Cerebellar nuclear complex (tissue), 1 donor: Measurements from ENCODE around the gene ZDHHC14.
A peak's percentile ranks its signal among the peaks of the same experiment; 100 is the strongest.
"Not testable (repeated sequence)": the region's sequence is repeated elsewhere in the genome, so short reads cannot be mapped to it uniquely, and the experiment has no call there.

ENCODE experiments used
- DNase-seq, 2 experiments: peaks; one replicate each; lab custom pipeline; 2025; lab: John Stamatoyannopoulos, UW

ZDHHC14 gene

DNA sequence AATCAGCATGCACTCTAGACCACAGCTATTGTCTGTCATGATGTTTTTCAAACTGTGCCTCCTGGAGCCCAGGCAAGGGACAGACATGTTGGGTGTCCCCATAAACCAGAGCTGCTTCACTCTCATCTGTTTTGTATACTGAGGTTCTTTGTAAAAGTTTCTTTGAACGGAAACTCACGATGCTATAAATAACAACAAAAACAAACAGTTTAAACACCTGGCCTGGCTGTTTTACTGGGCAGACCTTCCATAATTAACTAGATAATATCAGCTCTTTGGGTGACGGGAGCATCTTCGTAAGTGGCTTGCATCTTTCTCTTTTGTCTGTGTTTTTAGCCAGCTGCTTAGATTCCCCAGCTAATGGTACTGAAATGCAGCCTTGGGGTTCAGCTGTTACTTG lies 190.3 kb downstream of the ZDHHC14 start:
- no peak for DNase-seq

DNA sequence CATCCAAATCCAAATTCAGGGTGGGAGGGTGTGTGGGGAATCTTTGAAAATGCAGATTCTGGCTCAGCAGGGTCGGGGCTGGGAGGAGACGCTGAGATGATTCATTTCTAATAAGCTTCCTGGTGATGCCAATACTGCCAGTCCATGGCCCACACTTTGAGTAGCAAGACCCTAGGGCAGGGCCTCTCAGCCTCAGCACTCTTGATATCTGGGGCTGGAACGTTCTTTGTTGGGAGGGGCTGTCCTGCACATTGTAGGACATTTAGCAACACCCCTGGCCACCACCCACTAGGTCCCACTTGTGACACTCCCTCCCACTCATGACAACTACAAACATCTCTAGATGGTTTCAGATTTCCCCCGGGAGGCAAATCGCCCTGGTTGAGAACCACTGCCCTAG lies 191.0 kb downstream of the ZDHHC14 start:
- no peak for DNase-seq

DNA sequence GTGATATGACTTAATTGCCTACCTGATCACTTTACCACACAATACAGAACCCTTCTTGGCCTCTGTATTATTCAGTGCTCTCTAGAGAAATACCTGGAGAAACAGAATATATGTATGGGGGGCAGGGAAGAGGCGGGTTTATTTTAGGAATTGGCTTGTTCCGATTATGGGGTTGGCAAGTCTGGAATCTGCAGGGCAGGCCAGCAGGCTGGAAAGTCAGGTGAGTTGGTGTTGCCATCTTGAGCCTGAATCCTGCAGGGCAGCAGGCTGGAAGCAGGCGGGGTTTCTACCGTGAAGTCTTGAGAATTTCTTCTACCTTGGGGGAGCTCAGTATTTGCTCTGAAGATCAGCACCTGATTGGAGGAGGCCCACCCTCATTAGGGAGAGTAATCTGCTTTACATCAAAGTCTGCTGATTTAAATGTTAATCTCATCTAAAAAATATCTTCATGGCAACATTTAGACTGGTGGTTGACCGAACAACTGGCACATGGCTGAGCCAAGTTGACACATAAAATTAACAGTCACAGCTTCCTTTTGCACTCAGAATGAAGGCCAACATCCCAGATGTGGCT lies 193.9 kb downstream of the ZDHHC14 start:
- DNase-seq, result no peak

DNA sequence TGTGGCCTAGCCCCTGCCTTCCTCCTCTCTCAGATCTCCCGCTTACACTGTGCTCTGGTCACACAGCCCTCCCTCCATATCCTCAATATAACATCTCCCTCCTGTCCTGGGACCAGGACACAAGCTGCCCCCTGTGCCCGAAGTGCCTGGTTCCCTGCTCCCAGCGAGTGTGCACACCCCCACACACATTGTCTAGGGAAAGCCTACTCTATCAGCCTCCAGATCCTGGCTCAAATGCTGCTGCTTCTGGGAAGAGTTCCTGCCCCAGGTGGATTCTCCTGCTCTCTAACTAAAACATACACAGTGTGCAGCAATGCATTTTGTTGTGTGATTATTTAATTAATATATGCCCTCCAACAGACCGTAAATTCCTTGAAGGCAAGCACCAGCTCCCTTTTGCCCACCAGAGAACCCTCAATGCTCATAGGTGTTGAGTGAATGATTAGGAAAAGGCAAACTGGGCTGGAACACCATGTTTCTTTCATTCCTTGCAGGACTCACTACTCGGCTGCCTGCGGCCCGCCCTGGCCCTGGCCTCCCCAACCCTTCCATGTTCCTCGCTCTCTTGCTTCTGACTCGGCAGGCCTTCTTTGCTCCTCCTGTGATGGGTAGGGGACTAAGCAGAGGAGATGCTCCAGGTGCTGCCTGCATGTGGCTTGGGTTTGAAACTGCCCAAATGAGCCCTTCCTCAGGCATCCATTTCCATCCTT lies 194.6 kb downstream of the ZDHHC14 start:
- no peak for DNase-seq

DNA sequence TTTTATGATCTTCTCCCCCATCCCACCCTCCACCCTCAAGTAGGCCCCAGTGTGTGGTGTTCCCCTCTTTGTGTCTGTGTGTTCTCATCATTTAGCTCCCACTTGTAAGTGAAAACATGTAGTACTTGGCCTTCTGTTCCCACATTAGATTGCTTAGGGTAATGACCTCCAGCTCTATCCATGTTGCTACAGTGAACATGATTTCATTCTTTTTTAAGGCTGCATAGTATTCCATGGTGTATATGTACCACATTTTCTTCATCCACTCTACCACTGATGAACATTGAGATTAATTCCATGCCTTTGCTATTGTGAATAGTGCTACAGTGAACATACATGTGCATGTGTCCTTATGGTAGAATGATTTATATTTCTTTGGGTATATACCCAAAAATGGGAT lies 196.0 kb downstream of the ZDHHC14 start:
- DNase-seq, result not testable (repeated sequence)

DNA sequence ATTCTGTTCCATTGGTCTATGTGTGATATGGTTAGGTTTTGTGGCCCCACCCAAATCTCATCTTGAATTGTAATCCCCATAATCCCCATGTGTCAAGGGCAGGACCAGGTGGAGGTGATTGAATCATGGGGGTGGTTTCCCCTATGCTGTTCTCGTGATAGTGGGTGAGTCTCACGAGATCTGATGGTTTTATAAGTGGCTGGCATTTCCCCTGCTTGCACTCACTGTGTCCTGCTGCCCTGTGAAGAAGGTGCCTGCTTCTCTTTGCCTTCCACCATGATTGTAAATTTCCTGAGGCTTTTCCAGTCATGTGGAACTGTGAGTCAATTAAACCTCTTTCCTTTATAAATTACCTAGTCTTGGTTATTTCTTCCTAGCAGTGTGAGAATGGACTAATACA lies 197.5 kb downstream of the ZDHHC14 start:
- not testable (repeated sequence) for DNase-seq

DNA sequence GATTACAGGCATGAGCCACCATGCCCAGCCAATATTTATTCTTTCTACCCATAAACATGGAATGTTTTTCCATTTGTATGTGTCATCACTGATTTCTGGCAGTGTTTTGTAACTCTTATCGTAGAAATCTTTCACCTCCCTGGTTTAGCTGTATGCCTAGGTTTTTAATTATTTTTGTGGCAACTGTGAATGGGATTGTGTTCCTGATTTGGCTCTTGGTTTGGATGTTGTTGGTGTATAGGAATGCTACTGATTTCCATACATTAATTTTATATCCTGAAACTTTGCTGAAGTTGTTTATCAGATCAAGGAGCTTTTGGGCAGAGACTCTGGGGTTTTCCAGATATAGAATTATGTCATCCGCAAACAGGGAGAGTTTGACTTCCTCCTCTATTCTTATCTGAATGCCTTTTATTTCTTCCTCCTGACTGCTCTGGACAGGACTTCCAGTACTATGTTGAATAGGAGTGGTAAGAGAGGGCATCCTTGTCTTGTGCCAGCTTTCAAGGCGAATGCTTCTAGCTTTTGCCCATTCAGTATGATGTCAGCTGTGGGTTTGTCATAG lies 198.6 kb downstream of the ZDHHC14 start:
- no peak for DNase-seq

DNA sequence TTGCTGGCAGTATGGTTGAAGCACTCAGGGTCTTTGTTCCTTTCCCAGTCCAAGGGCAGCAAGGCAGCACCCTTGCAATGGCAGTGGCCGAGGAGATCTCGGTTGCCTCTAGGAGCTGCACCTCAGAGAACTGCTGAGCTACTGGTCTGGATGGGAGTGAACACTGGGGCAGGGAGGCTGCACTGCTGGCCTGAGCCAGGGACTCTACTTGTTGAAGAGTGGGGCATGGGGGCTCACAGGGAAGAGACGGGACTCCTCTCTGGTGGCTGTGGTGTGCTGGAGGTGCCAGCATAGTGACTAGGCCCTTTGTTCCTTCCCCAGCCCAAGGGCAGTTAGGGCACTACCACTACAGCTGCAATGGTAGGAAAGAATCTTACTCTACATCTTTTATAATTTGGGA lies 203.0 kb downstream of the ZDHHC14 start:
- DNase-seq, result no peak

DNA sequence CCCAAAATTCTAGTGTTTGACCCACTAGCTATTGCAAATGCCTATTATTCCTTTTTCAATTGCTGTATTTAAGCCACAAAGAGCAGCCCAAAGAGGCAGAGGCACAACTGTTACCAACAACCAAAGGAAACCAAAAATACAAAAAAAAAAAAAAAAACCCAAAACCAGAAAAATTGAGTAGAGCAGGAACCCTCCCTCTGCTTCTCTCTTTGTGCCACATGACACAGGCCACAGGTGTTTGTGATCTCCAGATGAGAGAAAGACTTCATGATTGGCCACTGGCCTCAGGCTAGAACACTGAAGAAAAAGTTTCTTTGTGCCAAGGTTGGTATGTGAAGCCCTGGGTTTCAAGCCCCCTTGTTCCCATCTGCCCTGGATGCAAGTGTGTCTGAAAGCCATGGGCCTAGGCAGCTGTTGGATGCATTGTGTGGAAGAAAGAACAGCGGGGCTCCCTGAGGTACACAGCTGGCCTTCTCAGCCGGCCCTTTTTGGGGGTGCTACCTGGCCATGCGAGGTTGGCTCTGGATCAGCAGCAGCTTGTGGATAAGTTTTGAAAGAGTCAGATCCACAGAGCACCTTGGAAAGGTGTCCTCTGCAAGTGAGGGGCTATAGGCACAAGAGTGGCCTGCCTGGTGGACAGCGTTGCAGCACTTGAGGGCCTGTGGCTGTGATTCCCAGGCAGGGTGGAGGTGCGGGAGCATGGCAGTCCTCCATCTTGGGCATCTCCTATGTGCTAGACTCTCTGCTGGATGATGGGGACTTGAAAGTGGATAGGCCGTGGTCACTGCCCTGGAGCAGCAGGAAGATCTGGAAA lies 204.5 kb downstream of the ZDHHC14 start:
- no peak for DNase-seq

DNA sequence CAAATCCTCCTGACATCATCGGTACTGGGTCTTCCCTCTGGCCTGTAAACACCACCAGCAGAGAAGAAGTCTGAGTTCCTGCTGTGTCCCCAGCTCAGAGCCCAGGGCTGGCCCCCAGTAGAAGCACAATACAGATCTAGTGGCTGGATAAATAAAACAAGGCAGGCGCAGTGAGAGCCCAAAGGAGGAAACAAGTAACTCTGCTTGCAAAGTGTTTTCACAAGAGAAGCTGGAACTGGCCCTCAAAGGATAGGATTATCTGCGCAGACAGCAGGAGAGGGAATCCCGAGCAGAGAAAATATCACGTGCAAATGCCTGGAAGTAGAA lies 205.1 kb downstream of the ZDHHC14 start:
- no peak for DNase-seq

DNA sequence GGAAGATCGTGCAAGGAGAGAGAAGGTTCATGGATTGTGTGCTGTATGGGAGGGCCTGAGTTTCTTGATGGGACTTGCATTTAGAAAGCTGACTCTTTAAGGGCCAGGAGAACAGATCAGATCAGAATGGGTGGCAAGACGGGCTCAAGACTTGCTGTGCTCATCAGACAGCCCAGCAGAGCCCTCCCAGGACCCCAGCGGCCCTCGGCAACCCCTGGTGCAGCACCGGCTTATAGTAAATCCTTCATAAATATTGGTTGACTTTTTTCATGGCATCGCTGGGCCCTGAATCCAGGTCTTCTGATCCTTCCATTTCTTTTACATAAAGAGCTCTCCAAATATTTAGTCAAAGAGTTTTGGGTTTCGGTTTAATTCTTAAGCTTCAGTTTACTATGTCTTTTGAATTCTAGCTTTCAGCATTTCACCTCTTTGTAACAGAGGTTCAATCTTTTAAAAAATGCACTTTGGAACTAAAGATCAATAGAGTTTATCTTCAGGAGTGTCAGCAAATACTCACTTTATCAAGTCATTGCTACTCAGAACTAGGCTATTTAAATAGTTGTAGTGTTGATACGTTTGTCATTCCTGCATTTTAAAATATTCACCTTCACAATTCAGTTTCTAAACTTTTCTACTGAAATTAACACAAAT lies 205.6 kb downstream of the ZDHHC14 start:
- DNase-seq, result no peak

DNA sequence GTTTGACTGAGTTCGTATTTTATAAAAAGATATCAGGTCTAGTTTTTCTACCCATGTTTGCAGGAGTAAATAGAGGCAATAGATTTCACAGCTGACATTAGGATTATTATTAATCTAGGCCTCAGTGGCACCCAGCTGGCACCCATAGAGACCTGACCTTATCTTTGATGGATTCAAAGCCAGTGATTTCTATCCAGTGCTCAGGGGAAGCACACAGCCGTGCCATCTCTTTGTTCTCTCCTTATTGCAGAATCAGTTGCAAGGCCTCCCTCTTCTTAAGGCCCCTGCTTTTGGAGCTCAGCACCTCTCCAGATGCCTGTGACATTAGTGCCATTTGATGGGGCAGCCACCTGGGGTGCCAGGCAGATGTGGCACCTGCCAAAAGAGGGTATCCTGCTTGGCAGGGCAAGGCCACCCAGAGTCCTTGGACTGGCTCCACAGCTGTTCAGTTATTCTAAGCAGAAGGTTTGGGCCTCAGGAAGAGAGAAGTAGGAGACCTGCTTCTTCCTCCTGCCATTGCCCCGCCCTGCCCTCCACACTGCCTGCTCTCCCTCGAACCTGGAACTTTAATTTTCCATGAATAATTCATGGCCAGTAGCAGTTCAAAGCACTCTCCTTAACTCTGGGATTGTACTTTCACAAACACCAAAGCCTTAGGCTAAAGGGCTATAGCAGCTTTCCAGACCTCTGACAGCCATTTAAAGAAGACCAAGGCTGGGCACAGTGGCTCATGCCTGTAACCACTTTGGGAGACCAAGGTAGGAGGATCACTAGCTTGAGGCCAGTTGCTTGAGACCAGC lies 206.3 kb downstream of the ZDHHC14 start:
- no peak for DNase-seq

DNA sequence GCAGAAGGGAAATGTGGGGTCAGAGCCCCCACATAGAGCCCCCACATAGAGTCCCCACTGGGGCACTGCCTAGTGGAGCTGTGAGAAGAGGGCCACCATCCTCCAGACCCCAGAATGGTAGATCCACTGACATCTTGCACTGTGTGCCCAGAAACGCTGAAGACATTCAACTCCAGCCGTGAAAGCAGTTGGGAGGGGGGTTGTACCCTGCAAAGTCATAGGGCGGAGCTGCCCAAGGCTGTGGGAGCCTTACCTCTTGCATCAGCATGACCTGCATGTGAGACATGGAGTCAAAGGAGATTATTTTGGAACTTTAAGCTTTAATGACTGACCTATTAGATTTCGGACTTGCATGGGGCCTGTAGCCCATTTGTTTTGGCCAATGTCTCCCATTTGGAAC lies 209.7 kb downstream of the ZDHHC14 start:
- not testable (repeated sequence) for DNase-seq

DNA sequence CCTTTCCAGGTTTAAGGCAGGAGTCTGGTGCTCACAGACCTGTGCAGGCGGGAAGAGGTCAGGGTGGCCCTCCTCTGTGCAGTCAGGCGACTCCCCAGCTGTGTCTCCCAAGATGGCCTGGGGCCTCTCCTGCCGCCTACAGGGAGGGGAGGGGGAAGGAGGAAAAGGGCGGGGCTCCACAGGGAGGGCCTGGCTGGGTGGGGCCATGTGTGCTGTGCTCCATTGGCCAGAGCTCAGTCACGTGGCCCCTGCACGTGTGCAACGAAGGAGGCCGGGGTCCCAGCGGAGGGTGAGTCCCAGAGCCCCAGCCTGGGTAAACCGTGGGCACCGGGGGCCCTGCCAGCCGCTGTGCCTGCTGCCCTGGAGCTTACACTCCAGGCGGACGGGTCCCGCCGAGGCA lies 211.6 kb downstream of the ZDHHC14 start:
- DNase-seq, result no peak

DNA sequence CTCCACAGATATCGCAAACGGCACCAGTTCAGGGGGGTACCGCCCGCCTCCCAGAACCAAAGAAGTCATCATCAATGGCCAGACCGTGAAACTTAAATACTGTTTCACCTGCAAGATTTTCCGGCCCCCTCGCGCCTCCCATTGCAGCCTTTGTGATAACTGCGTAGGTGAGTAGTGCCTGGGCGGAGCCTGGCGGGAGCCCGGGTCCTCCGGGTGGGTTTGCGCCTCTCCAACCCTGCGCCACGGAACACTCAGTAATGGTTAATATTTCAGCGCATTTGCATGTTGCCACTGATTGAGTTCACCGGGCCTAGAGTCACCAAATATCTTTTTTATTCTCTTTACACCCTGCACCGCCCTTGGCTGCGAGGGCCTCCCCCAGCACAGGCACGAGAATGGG lies 212.0 kb downstream of the ZDHHC14 start:
- DNase-seq, result no peak

DNA sequence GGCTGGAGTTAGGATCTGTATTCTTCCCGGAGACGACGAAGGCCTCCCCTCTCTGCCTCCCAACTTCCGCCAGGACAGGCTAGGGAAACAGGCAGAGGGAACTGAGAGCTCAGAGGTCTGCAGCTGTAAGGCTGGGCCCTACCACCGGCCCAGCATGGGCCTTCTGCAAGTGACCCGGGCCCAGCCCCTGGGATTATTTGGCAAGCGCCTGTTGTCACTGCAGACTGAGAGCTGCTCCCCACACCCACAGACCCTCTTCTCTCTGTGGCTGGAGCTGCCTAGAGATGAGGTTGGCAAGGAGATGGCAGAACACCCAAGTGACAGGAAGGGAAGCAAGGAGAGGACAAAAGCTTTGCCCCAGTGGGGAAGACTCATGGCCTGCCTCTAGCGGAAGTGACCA lies 212.6 kb downstream of the ZDHHC14 start:
- DNase-seq, result no peak

DNA sequence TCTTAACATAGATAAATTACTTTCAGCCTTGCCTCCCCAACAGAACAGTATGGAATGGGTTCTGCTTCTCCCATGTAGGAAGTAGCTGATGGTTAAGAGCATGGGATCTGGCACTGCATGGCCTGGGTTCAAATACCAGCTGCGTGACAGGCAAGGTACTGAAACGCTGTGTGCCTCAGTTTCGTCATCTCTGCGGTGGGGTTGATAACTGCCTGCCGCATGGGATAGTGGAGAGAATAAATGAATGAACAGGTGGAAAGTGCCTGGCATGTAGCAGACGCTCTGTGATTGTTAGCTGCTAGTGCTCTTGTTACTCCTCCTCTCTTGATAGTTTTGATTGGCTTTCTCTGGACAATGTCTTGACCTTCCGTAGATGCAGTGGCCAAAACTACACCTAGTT lies 213.3 kb downstream of the ZDHHC14 start:
- no peak for DNase-seq

DNA sequence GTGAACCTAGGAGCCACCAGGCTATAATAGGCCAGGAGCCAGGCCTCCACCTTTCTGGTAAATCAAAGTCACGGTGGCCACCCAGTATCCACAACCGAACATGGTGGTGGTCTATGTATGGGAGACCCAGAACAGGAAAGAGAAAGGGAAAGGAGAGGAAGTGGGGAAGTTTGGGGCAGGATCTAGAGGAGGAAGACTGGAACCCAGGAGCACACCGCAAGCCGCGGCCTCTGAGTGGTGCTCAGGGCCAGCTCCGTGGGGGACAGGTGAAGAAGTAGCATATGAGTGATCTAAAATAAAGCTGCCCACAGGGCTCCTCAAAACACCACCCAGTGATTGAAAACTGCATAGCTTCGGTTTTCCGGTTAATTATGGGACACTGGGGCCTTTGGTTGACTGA lies 214.8 kb downstream of the ZDHHC14 start:
- DNase-seq, result no peak

DNA sequence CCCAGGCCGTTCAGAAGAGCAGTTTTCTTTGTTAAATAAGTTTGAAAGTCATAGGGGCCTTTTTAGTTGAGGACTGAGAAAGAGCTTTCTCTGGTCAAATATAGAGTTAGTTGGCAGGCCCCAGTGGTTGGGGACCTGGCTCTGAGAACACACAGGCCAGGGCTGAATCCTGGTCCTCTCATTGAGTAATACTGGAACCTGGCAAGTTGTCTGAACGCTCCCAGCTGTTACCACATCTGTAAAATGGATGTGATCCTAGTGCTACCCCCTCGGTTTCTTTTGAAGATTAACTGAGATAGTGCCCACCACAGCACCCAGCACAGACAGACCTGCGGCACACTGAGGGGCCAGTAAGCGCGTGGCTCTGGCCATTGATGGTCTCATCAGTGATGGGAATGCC lies 215.5 kb downstream of the ZDHHC14 start:
- DNase-seq, result no peak

DNA sequence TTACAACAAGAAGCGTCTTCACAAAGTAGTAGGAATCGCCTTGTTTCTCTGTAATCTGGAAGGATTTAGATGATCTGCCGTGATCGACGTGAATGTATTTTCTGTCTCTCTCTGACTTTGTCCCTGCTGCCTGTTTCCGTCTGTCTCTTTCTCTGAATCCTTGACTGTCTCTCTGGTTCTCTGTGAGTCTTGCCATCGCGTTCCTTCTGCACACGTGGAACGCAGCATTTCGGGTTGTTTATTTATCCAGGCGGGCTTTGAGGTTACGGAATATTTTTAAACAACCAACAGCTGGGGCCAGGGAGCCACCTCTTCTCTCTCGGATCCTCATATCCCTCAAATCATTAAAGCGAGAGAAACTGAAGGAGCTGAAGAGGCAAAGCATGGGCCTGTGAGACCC lies 215.9 kb downstream of the ZDHHC14 start:
- no peak for DNase-seq

DNA sequence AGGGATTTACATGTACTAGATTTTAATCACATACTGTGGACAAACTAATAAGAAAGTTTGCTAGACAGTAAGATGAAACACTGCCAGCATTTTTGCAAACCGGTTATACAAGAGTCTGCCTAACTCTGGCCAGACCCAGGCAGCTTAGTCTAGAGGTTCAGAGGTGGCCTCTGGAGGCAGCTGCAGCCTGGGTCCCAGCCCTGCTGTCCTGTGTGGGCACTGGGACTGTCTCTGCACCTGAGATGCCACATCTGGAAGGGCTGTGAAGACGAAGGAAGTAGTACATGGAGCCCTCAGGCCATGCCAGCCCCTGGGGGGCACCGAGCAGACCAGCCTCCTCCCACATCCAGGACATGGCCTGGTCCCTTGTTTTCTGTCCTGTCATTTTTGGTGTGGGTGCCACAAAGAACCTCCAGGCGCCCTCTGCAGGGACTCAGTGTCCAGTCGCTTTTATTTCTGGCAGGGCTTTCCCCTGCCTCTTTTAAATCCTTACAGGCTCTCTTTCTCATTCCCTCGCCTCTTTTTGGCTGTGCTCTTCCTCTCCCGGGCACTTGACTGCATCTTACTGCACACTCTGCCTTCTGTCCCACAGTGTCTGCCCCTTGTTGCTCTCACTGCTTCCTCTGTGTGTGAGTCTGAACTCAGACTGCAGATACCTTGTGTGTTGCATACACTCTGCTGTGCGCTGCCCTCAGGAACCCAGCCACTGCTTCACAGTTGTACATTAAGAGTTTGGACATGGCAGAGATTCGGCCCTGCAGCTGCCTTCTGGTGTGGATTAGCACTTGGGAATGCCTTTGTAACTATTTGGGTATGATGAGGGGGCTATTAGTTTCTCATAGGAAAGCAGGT lies 216.7 kb downstream of the ZDHHC14 start:
- DNase-seq, result peak in 1 of 2 experiments; percentile 16
